GM19240 (cell line): ENCODE measurements around the gene ARRDC3.
"Not testable (repeated sequence)": the region's sequence is repeated elsewhere in the genome, so short reads cannot be mapped to it uniquely, and the experiment has no call there.

Experiments
- DNase-seq: peaks from one replicate; pipeline ENCODE4 v3.0.0; 2011; ENCODE audit warnings: low spot score; ENCODE audit not compliant: insufficient read length

The ARRDC3 gene

GRCh38 chr5:91361055-91361701 is 21.9 kb downstream of the ARRDC3 start:
- DNase-seq, result no peak

DNA sequence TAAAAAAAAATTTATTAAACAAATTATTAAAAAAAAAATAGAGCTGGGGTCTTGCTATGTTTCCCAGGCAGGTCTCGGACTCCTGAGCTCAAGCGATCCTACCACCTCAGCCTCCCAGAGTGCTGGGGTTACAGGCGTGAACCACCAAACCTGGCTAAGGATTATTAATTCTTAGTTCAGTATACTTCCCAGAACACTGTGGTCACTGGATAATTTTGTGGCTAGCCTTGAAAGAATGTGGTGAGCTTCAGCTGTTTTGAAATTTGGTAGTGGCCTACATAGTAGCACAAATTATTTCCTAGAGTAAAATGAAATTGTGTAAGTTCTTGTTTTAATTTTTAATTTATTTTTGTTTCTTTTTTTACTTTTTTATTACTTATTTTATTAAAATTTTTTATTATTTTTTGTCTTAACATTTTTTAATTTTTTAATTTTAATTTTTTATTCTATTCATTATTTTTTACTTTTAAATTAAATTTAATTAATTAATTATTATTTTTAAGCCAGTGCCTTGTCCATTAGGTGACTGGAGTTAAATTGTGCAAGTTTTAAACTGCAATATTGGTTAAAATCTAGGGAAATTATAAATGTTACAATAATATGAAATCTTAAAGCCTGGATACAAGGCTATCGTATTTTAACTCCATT is 23.0 kb downstream of the ARRDC3 start:
- no peak for DNase-seq

- no peak for DNase-seq
Measured at GRCh38 chr5:91357806-91358205, 25.3 kb downstream of the ARRDC3 start.

- no peak for DNase-seq
Measured at GRCh38 chr5:91357012-91357634, 26.0 kb downstream of the ARRDC3 start.

DNA sequence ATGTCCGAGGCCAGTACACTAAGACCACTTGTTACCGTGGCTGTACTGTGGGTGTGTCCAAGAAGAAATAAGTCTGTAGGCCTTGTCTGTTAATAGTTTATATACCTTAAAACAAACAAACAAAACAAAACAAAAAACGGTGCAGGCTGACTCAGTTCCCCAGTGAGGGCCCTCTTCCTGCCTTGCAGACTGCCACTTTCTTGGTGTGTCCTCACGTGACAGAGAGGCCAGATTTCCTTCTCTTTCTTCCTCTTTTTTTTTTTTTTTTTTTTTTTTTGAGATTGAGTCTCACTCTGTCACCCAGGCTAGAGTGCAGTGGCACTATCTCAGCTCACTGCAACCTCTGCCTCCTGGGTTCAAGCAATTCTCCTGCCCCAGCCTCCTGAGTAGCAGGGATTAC is 28.2 kb downstream of the ARRDC3 start:
- not testable (repeated sequence) for DNase-seq

- no peak for DNase-seq
Measured at GRCh38 chr5:91352831-91353695, 30.1 kb downstream of the ARRDC3 start.

DNA sequence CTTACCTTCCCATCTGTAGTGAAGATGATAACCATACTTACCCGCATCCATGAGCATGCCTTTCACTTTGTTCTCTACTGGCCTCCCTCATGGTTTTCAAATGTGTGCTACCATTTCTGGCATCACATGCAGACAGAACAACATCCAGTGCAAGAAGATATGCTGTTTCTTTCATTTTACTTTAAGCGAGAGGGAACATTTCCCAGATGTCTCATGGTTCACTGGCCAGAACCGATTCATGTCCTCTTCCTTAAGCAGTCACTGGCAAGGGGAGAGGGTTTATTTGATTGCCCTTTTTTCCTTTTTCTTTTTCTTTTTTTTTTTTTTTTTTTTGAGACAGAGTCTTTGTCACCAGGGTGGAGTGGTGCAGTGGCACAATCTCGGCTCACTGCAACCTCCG is 37.7 kb downstream of the ARRDC3 start:
- no peak for DNase-seq

- DNase-seq, result not testable (repeated sequence)
Measured at GRCh38 chr5:91344661-91345200, 38.4 kb downstream of the ARRDC3 start.

DNA sequence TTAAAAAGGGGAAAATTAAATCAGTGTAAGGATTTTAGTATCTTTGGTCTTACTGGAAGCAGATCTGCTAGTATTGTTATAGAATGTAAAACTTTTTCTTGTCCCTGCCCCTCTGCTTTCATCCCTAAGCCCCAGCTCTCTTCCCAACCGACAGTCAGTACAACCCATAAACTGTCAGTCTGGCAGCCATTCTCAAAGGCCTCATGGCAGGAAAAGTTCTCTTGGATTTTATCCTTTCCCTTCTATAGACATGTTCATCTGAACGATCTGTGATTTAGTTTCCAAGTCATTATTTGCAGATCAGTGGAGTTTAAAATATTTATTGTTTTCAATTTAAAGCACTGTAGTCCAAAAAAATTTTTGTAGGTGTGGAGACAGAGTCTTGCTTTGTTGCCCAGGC is 39.2 kb downstream of the ARRDC3 start:
- no peak for DNase-seq

DNA sequence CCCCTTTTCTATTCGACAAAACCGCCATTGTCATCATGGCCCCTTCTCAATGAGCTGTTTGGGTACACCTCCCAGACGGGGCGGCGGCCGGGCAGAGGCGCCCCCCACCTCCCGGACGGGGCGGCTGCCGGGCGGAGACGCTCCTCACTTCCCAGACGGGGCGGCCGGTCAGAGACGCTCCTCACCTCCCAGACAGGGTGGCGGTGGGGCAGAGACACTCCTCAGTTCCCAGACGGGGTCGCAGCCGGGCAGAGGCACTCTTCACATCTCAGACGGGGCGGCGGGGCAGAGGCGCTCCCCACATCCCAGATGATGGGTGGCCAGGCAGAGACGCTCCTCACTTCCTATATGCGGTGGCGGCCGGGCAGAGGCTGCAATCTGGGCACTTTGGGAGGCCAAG is 40.2 kb downstream of the ARRDC3 start:
- DNase-seq, result not testable (repeated sequence)

DNA sequence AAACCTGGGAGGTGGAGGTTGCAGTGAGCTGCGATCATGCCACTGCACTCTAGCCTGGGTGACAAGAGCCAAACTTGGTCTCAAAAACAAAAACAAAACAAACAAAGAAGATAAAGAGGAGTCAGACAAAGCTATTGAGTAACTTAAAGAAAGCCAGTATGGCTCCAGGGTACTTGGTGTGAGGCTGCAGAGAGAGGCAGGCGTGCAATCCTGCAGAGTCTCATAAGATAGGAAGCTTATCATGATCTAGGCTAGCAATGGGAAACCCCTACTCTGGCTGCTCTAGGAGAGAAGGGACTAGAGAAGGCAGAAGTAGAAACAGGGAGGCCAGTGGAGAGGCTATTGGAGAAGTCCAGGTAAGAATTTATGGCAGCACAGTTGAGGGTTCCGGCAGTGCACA is 42.0 kb downstream of the ARRDC3 start:
- no peak for DNase-seq

GRCh38 chr5:91340532-91340931 is 42.6 kb downstream of the ARRDC3 start:
- no peak for DNase-seq

DNA sequence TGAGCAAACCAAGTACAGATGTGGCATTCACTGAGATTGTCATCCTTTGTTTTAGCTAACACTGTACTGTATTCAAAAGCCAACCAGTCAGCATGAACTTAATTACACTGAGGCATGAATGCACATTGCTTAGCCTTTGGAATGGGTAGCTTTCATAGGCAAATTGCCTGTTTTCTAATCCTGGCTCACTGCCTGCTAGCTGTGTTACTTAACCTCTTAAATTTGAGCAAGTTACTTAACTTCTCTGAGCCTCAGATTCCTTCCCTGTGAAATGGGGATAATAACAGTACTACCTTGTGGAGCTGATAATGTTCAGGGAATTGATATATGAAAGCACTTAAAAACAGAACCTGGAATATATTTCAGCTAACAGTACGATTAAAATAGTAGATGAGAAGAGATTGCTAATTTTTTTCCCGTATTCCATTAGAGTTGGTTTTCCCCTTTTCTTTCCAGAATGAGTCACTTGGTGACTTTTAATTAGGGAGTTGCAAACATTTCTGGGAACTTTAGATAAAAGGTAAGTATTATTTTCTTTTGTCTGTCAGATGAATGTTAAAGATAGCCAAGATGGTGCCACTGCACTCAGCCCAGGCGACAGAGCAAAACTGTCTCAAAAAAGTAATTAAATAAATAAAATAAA is 43.9 kb downstream of the ARRDC3 start:
- no peak for DNase-seq

- DNase-seq, result no peak
Measured at GRCh38 chr5:91332267-91333045, 50.7 kb downstream of the ARRDC3 start.

DNA sequence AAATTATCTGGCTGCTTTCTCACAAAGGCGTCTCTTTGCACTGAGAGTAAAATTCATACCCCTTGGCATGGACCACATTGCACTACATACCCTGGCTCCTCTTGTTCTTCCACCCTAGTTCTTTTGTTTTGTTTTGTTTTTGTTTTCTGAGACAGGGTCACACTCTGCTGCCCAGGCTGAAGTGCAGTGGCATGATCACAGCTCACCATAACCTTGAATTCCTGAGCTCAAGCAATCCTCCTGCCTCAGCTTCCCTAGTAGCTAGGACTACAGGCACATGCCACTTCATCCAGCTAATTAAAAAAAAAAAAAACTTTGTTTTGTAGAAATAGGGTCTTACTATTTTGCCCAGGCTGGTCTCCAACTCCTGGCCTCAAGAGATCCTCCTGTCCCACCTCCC is 51.4 kb downstream of the ARRDC3 start:
- DNase-seq, result no peak

DNA sequence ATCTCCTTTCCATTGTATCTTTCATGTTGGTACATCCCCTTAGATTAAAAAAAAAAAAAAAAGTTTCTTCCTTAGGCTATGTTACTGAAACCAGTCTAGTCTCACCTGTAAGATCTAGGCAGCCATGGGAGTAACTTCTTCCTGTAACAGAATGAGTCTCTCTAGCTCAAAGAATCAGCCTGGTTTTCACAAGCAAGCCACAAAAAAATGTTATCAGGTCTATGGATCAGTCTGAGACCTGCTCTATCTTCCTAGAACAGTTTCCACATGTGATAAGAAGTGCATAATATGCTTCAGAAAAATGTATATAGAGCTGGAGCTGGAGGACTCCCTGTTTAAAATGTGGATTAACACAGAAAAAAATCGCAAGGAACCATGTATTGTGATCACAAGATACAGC is 53.8 kb downstream of the ARRDC3 start:
- DNase-seq, result no peak

DNA sequence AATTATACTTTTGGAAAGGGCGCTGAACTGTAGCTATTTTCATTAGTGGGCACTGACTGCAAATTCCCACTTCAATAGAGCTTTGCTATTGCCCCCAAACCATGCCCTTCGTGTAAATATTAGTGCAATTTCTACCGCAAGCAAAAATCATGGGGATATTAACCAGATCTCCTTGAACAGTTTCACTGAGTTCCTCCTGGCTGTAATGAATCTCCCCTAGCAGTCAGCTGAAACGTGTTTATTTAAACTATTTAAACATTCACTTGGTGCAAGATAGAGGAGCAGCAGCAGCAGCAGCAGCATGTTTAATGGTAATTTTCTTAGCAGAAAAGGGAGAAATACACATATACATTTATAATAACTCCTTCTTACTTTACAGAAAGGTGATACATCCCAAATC is 54.4 kb downstream of the ARRDC3 start:
- DNase-seq, result no peak

- not testable (repeated sequence) for DNase-seq
Measured at GRCh38 chr5:91322981-91323380, 60.1 kb downstream of the ARRDC3 start.

- DNase-seq, result no peak
Measured at GRCh38 chr5:91319667-91320066, 63.5 kb downstream of the ARRDC3 start.

DNA sequence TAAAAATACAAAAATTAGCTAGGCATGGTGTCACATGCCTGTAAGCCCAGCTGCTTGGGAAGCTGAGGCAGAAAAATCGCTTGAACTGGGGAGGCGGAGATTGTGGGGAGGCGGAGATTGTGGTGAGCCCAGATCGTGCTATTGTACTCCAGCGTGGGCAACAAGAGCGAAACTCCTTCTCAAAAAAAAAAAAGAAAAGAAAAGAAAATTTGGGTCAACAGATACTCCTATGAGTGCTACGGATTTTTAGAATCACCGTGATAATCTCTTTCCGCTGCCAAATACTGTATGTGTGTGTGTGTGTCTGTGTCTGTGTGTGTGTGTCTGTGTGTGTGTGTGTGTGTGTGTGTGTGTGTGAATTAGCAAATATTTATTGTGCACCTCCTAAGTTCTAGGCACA is 64.4 kb downstream of the ARRDC3 start:
- DNase-seq, result no peak
